SK-N-SH (cell line): ENCODE results near the gene RIN3.

Experiments used
- EZH2phosphoT487 ChIP-seq: fragments of 200-600 bp; sonication (generic); IDR thresholded peaks from 2 replicates; pipeline ENCODE4 v1.6.1; 2017; ENCODE audit warnings: low read depth, mixed run types, mild to moderate bottlenecking, antibody characterized with exemption, moderate library complexity, borderline replicate concordance
- GABPA ChIP-seq: IDR thresholded peaks from 2 replicates; pipeline ENCODE4 v1.4.0; 2012; ENCODE audit warnings: low read depth, mild to moderate bottlenecking
- JUND ChIP-seq: IDR thresholded peaks from 2 replicates; pipeline ENCODE4 v1.4.0; 2012
- POLR2AphosphoS5 ChIP-seq: IDR thresholded peaks from 2 replicates; pipeline ENCODE4 v1.6.1; 2012; ENCODE audit warnings: low read depth, low read length
- SMC3 ChIP-seq: IDR thresholded peaks from 2 replicates; pipeline ENCODE4 v1.6.1; 2012; ENCODE audit warnings: low read depth, low read length, improper control_type of control experiment
- TCF12 ChIP-seq: IDR thresholded peaks from 2 replicates; pipeline ENCODE4 v1.4.0; 2012
- TEAD4 ChIP-seq: IDR thresholded peaks from 2 replicates; pipeline ENCODE4 v1.4.0; 2012; ENCODE audit warnings: mild to moderate bottlenecking, borderline replicate concordance; ENCODE audit not compliant: insufficient read depth
- YY1 ChIP-seq: IDR thresholded peaks from 2 replicates; pipeline ENCODE4 v1.4.0; 2012; ENCODE audit warnings: low read depth, mild to moderate bottlenecking
- TF ChIP-seq, protein P1 (sequence below): fragments of 200-600 bp; sonication (generic); IDR thresholded peaks from 2 replicates; pipeline ENCODE4 v1.6.1; 2017; ENCODE audit warnings: antibody characterized with exemption, mild to moderate bottlenecking, moderate library complexity
- TF ChIP-seq, protein P2 (sequence below): fragments of 150-350 bp; IDR thresholded peaks from 2 replicates; pipeline ENCODE4 v1.6.1; 2017; ENCODE audit warnings: antibody characterized with exemption, low read length, low read depth, borderline replicate concordance

DNA sequence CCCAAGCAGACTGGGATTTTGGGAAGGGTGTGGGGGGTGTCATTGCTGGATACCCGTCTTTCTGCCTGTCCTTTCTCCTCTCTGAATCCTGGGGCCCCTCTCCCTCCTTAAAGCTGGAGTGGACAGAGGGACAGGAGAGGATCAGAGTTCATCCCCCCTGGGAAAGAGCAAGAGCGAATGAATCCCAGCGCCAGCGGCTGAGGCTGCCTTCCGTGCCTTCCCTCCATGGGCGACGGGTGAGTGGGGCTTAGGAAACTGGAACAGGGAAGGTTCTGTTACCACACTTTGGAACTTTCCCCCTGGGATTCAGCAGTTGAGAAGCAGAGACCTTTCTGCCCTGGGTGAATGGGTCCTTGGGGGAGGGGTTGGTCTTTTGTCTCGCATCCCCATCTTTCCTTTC lies 16.2 kb upstream of the RIN3 start:
- TF ChIP-seq, protein P1, sequence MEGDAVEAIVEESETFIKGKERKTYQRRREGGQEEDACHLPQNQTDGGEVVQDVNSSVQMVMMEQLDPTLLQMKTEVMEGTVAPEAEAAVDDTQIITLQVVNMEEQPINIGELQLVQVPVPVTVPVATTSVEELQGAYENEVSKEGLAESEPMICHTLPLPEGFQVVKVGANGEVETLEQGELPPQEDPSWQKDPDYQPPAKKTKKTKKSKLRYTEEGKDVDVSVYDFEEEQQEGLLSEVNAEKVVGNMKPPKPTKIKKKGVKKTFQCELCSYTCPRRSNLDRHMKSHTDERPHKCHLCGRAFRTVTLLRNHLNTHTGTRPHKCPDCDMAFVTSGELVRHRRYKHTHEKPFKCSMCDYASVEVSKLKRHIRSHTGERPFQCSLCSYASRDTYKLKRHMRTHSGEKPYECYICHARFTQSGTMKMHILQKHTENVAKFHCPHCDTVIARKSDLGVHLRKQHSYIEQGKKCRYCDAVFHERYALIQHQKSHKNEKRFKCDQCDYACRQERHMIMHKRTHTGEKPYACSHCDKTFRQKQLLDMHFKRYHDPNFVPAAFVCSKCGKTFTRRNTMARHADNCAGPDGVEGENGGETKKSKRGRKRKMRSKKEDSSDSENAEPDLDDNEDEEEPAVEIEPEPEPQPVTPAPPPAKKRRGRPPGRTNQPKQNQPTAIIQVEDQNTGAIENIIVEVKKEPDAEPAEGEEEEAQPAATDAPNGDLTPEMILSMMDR, result no peak
- TF ChIP-seq POLR2AphosphoS5 (no peak), TCF12 (no peak), EZH2phosphoT487 (no peak), TEAD4 (no peak), GABPA (no peak), SMC3 (no peak), YY1 (no peak), JUND (no peak)
- TF ChIP-seq, protein P2, sequence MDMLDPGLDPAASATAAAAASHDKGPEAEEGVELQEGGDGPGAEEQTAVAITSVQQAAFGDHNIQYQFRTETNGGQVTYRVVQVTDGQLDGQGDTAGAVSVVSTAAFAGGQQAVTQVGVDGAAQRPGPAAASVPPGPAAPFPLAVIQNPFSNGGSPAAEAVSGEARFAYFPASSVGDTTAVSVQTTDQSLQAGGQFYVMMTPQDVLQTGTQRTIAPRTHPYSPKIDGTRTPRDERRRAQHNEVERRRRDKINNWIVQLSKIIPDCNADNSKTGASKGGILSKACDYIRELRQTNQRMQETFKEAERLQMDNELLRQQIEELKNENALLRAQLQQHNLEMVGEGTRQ, result no peak
